Measurements from ENCODE around the gene CCDC175. TPM values are rescaled to one million over a fixed set of nuclear protein-coding genes. Genes with fewer than 3 reads are reported as not detected.

Gene CCDC175
- total and polyA plus RNA-seq, 10 of the 15 experiments (the other 5 are each of a cell fraction or from before 2014, with no cell fraction given): not detected

DNA sequence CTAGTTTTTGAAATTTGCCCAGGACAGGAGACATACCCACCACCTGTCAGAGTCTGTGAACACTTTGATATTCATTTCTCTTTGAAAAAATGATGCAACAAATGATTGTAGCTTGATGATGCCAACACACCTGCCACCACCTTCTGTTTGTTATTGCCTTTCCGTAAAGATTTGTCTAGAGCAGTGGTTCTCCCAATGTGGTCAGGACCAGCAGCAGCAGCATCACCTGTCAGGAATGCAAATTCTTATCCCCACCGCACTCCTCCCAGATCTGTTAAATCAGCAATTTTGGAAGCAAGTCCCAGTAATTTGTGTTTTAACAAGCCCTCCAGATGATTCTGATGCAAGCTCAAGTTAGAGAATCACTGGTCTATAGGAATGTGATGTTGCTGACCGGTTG lies 9.9 kb downstream of the CCDC175 start:
- FAIRE-seq: no peak
- no peak overlapping the region for H3K27ac ChIP-seq (ENCODE audit: control insufficient read depth, insufficient read depth)
- no TSS peak for BruUV-seq (replicated peaks)
- no peak for TF ChIP-seq RCOR1 (conservative IDR thresholded peaks at IDR 0.05; ENCODE audit: low read depth, low read length)
- TF ChIP-seq FOXM1 (IDR thresholded peaks at IDR 0.05; ENCODE audit: low read depth, low read length): no peak
- TF ChIP-seq CBFB (IDR thresholded peaks at IDR 0.05; ENCODE audit: low read depth): no peak
- TF ChIP-seq, protein P1, sequence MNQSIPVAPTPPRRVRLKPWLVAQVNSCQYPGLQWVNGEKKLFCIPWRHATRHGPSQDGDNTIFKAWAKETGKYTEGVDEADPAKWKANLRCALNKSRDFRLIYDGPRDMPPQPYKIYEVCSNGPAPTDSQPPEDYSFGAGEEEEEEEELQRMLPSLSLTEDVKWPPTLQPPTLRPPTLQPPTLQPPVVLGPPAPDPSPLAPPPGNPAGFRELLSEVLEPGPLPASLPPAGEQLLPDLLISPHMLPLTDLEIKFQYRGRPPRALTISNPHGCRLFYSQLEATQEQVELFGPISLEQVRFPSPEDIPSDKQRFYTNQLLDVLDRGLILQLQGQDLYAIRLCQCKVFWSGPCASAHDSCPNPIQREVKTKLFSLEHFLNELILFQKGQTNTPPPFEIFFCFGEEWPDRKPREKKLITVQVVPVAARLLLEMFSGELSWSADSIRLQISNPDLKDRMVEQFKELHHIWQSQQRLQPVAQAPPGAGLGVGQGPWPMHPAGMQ (IDR thresholded peaks at IDR 0.05; ENCODE audit: borderline replicate concordance): no peak
- TF ChIP-seq, protein P2, sequence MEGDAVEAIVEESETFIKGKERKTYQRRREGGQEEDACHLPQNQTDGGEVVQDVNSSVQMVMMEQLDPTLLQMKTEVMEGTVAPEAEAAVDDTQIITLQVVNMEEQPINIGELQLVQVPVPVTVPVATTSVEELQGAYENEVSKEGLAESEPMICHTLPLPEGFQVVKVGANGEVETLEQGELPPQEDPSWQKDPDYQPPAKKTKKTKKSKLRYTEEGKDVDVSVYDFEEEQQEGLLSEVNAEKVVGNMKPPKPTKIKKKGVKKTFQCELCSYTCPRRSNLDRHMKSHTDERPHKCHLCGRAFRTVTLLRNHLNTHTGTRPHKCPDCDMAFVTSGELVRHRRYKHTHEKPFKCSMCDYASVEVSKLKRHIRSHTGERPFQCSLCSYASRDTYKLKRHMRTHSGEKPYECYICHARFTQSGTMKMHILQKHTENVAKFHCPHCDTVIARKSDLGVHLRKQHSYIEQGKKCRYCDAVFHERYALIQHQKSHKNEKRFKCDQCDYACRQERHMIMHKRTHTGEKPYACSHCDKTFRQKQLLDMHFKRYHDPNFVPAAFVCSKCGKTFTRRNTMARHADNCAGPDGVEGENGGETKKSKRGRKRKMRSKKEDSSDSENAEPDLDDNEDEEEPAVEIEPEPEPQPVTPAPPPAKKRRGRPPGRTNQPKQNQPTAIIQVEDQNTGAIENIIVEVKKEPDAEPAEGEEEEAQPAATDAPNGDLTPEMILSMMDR (IDR thresholded peaks at IDR 0.05 in 2 of 3, conservative IDR thresholded peaks at IDR 0.05 in 1 of 3; ENCODE audit: control insufficient read depth in 2 of 3, extremely low read depth in 1 of 3, insufficient read depth in 1 of 3, low read depth in 3 of 3, low read length in 3 of 3): no peak
- TF ChIP-seq PAX5 (IDR thresholded peaks at IDR 0.05; ENCODE audit: borderline replicate concordance, low read depth, low read length): no peak
- TF ChIP-seq, protein P3, sequence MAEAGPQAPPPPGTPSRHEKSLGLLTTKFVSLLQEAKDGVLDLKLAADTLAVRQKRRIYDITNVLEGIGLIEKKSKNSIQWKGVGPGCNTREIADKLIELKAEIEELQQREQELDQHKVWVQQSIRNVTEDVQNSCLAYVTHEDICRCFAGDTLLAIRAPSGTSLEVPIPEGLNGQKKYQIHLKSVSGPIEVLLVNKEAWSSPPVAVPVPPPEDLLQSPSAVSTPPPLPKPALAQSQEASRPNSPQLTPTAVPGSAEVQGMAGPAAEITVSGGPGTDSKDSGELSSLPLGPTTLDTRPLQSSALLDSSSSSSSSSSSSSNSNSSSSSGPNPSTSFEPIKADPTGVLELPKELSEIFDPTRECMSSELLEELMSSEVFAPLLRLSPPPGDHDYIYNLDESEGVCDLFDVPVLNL (IDR thresholded peaks at IDR 0.05; ENCODE audit: low read depth, low read length): no peak
- no peak for ATAC-seq
- H4K20me1 ChIP-seq (ENCODE audit: control insufficient read depth, insufficient read depth): no peaks in the 10 kb centered on the region
- no peak overlapping the region for H3K4me2 ChIP-seq (ENCODE audit: control insufficient read depth, insufficient read depth)
- no peaks in the 10 kb centered on the region for H3K4me1 ChIP-seq (ENCODE audit: control insufficient read depth, insufficient read depth, low read length)
- no peak overlapping the region for H2AFZ ChIP-seq (ENCODE audit: control insufficient read depth, low read depth, low read length)
- H3K4me3 ChIP-seq: no peak overlapping the region
- in situ Hi-C loops (cut with MboI) (no loop called here), intact Hi-C loops (cut with micrococcal nuclease; ENCODE audit: unreplicated experiment) (no loop called here)
- no peak overlapping the region for H3K9ac ChIP-seq (ENCODE audit: control insufficient read depth, insufficient read depth, low read length)
- DNase-seq (ENCODE audit: low read depth, low spot score): no peak
- no peaks in the 10 kb centered on the region; a peak in 1 of 4 replicates for H3K27me3 ChIP-seq (replicated peaks in 1 of 2; ENCODE audit: control insufficient read depth in 2 of 2, insufficient read depth in 2 of 2, low read length in 1 of 2)
- H3K9me3 ChIP-seq (replicated peaks; ENCODE audit: control insufficient read depth, insufficient read depth, low read length): no peaks in the 10 kb centered on the region
- ChIA-PET RAD21 (ENCODE audit: unreplicated experiment) (no interaction called here), SMC1A (ENCODE audit: uncharacterized antibody, unreplicated experiment) (no interaction called here), POLR2A (no interaction called here), CTCF (interaction anchor here (2.1 to 3.7 kb wide), 2 partner anchors 10 to 60 kb away, joined by 5 to 20 read pairs; partner anchors contain the start of gene CCDC175)
- 76% methylated on average over 3 of the region's 3 CpGs for WGBS (ENCODE audit: insufficient coverage, insufficient replicate concordance, low lambda C conversion rate, missing lambda C conversion rate)
- no peaks in the 10 kb centered on the region for H3K36me3 ChIP-seq (ENCODE audit: control insufficient read depth in 2 of 2, insufficient read depth in 2 of 2, low read length in 1 of 2)
- no peaks in the 10 kb centered on the region for H3K79me2 ChIP-seq (ENCODE audit: control insufficient read depth, insufficient read depth, low read length)

Measured in GM12878 (cell line).